ENCODE results near the gene PIAS1. TPM values are rescaled to one million over a fixed set of nuclear protein-coding genes. Genes with fewer than 3 reads are reported as not detected.

PIAS1 gene
- total RNA-seq, 4 donors from 2014 or later: 61.8 to 106 (median 86.3) TPM

DNA sequence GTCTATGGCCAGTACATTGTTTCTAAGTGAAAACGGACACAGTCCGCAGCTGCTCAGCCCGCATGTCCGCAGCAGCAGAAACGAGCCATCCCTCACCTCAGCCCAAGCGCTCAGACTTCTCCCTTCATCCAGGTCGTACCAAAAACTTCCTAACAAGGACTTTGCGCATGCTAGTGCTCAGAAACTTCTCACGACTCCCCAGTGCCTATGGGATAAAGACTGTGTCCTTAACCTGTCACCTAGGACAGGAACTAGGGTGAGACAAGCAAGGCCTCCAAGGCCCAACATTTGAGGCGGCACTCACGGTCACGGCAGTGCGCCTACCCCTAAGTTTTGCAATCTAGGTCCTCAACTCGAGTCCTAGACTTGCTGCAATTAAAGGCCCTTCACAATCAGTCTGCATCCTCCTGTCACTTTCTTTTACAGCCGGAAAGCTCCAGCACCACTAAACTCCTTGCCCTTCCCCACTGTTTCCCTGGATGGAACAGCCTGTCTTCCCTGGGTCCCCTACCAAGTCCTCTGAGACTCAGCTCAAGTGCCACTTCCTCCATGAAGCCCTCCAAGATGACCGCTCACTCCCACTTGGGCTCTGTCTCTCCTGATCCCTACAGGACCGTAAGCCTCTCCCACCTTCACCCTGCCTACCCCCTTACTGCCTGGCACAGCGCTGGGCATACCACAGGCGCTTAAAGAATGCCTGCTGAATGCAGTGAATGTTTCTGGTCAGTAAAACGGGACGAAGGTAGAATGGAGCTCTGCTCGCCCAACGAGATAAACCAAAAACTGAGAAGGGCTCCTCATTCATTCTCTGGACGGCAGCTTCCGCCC lies 174.2 kb downstream of the PIAS1 start:
- H3K9me3 ChIP-seq: no peaks in the 10 kb centered on the region
- WGBS, 2 donors: 46 to 49% methylated on average over 24 to 25 of the region's 25 CpGs
- peaks cover 0 to 22% (median 10%) of the 10 kb centered on the region in 4 donors for H3K4me1 ChIP-seq
- no peaks in the 10 kb centered on the region for H3K27me3 ChIP-seq
- TF ChIP-seq POLR2A (IDR thresholded peaks at IDR 0.05) (no peak), EP300 (IDR thresholded peaks at IDR 0.05) (no peak)
- TF ChIP-seq, protein P1, sequence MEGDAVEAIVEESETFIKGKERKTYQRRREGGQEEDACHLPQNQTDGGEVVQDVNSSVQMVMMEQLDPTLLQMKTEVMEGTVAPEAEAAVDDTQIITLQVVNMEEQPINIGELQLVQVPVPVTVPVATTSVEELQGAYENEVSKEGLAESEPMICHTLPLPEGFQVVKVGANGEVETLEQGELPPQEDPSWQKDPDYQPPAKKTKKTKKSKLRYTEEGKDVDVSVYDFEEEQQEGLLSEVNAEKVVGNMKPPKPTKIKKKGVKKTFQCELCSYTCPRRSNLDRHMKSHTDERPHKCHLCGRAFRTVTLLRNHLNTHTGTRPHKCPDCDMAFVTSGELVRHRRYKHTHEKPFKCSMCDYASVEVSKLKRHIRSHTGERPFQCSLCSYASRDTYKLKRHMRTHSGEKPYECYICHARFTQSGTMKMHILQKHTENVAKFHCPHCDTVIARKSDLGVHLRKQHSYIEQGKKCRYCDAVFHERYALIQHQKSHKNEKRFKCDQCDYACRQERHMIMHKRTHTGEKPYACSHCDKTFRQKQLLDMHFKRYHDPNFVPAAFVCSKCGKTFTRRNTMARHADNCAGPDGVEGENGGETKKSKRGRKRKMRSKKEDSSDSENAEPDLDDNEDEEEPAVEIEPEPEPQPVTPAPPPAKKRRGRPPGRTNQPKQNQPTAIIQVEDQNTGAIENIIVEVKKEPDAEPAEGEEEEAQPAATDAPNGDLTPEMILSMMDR (IDR thresholded peaks at IDR 0.05): no peak
- H3K27ac ChIP-seq: peak overlapping the region; percentile 85 to 93 (median 86)
- no peak for DNase-seq (ENCODE audit: low spot score in 2 of 2)
- peak overlapping the region; percentile 80 to 98 (median 92) for H3K4me3 ChIP-seq
- H3K36me3 ChIP-seq: no peaks in the 10 kb centered on the region

DNA sequence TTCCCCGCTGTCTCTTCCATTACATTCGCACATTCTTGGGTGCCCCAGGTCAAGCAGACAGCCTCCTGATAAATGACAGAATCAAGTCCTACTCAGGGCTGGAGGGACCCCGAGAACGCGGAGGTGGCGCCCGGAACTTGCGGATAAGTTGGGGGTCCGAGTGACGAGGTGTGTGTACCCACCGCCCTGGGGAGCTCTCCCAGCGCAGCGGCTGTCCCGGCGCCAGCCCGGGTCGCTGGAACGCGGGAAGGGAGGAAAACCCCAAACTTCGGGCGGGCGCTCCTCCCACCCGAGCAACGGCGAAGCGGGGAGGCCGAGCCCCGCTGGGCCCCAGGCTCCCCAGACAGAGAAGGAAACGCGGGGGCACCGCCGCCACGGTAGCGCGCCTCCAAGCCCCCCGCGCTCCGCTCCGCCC lies 174.9 kb downstream of the PIAS1 start:
- H3K4me3 ChIP-seq: peak overlapping the region; percentile 80 to 98 (median 92)
- DNase-seq (ENCODE audit: low spot score in 2 of 2): no peak
- TF ChIP-seq POLR2A (IDR thresholded peaks at IDR 0.05) (no peak), EP300 (IDR thresholded peaks at IDR 0.05) (no peak)
- TF ChIP-seq, protein P1 (IDR thresholded peaks at IDR 0.05): no peak
- H3K27ac ChIP-seq: peak overlapping the region; percentile 85 to 93 (median 86)
- no peaks in the 10 kb centered on the region for H3K9me3 ChIP-seq
- no peaks in the 10 kb centered on the region for H3K36me3 ChIP-seq
- H3K4me1 ChIP-seq: peaks cover 0 to 22% (median 10%) of the 10 kb centered on the region in 4 donors
- WGBS, 2 donors: 1 to 2% methylated on average over 11 to 16 of the region's 39 CpGs
- no peaks in the 10 kb centered on the region for H3K27me3 ChIP-seq

DNA sequence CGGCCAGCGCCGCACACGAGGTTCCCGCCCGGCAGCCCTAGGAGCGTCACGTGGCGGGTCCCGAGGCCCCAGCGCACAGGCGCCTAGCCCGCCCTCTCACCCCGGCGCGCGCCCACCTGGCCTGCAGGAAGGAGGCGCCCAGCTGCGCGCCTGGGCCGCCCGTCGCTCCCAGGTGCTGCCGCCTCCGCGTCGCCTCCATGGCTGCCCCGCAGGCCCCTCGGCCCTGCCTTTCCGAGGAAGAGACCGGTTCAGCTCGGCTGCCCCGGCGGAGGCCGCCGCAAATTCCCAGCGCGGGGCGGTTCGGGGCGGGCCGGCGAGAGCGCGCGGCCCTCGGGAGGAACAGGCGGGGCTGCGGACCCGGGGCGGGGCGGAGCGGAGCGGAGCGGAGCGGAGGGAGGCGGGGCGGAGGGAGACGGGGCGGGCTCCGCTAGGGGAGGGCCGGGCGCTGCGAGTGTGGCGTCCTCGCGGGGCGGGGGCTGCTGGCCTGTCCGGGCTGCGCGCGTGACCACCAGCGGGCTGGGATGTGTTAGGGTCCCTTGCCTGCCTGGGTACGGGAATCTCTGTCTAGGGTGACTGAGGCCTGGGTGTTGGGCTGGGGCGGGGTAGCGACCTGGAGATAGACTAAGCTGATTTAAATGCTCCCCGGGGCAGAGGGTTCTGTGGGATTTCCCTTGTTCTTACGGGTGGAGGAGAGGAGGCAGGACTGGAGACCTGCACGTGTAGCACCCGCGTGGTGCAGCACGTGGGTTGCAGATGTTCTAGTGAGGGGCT lies 175.5 kb downstream of the PIAS1 start, which contains the start of gene CLN6:
TSS of gene CLN6 (minus strand) at position 343 of the 771 bp plus-strand sequence. CDS start at position 199, 144 bp downstream.
- peak within 1 kb of the TSS; percentile 80 to 98 (median 92) for H3K4me3 ChIP-seq
- WGBS, 2 donors: 0 to 1% methylated on average over 24 to 39 of the region's 82 CpGs
- peaks cover 0 to 22% (median 10%) of the 10 kb centered on the region in 4 donors for H3K4me1 ChIP-seq
- H3K9me3 ChIP-seq: no peaks in the 10 kb centered on the region
- no peaks in the 10 kb centered on the region for H3K27me3 ChIP-seq
- TF ChIP-seq POLR2A (IDR thresholded peaks at IDR 0.05) (peak; percentile 6 to 57), EP300 (IDR thresholded peaks at IDR 0.05) (peak in 1 of 2 donors; percentile 39)
- TF ChIP-seq, protein P1 (IDR thresholded peaks at IDR 0.05): peak in 1 of 5 experiments; percentile 42
- no peaks in the 10 kb centered on the region for H3K36me3 ChIP-seq
- DNase-seq (ENCODE audit: low spot score in 2 of 2): peak; percentile 53 to 63
- H3K27ac ChIP-seq: peak within 1 kb of the TSS; percentile 85 to 93 (median 86)

DNA sequence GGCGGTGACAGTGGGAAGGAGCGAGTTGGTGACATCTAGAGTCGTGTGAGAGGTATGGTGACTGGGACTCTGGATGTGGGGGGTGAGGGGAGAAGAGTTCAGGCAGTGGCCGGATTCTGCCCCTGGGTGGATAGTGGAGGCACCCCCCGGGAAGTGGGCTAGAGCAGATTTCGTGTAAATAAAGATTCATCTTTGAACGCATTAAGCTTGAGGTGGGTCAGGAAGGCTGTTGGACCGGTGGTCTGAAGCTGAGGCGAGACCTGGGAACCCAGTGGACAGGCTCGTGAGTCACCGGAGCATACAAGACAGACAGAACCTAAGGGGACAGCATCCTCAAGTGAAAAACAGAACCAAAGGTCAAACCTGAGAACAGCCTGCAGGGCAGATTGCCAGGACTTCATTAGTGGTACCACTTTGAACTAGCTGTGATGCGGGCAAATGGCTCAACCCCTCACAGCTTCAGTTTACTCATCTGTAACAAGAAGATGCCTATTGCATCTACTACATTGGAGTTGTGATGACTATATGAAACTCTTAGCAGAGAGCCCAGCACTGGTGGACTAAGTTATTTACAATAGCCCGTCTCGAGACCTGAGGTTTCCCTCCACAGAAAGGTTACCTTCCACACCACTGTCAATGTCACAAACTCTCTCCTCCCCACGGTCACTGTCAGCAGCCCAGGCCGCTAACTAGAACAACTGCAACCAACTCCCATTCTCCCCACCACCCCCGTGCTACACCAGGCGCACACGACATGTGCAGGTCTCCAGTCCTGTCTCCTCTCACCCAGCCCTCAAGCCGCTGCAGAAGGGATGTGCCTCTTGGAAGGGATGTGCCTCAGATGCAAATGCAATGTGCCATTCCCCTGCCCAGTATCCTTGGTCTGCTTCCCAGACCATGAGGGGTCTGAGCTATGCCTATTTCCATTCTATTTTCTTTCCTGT lies 176.3 kb downstream of the PIAS1 start:
- no peak for DNase-seq (ENCODE audit: low spot score in 2 of 2)
- Histone ChIP-seq H3K4me1 (peaks cover 0 to 22% (median 10%) of the 10 kb centered on the region in 4 donors), H3K36me3 (no peaks in the 10 kb centered on the region), H3K27ac (peak overlapping the region; percentile 85 to 93 (median 86)), H3K27me3 (no peaks in the 10 kb centered on the region), H3K9me3 (no peaks in the 10 kb centered on the region), H3K4me3 (peak overlapping the region; percentile 80 to 98 (median 92))
- WGBS, 2 donors: 59 to 63% methylated on average over 20 of the region's 20 CpGs
- TF ChIP-seq, protein P1 (IDR thresholded peaks at IDR 0.05): no peak
- TF ChIP-seq EP300 (IDR thresholded peaks at IDR 0.05) (no peak), POLR2A (IDR thresholded peaks at IDR 0.05) (no peak)

Data from tibial nerve (tissue), 4 donors.